ENCODE measurements around the gene MED16.

MED16 gene

DNA sequence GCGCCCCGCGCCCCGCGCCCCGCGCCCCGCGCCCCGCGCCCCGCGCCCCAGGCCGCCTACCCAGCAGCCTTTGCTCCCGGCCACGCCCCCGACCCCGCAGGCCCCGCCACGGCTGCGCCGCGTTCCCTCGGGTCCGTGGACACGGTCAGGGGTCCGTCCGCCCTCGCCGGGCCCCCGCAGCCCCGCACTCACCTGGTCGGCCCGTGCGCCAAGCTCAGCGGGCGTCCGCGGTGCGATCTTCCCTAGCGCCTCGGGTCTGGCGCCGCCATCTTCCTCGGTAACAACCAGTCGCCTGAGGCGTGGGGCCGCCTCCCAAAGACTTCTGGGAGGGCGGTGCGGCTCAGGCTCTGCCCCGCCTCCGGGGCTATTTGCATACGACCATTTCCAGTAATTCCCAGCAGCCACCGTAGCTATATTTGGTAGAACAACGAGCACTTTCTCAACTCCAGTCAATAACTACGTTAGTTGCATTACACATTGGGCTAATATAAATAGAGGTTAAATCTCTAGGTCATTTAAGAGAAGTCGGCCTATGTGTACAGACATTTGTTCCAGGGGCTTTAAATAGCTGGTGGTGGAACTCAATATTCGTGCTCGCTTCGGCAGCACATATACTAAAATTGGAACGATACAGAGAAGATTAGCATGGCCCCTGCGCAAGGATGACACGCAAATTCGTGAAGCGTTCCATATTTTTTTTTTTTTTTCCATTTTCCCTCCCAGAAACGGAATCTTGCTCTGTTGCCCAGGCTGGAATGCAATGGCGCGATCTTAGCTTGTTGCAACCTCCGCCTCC lies at the start of gene MED16, which contains the start of gene RNU6-9:
Gene MED16, minus strand, starts transcription at position 294 of the 796 bp plus-strand sequence. CDS start 2,056 bp downstream, outside the sequence.
Gene RNU6-9, plus strand, starts transcription at position 591 of the 796 bp plus-strand sequence.
- DNase-seq (ENCODE audit: low read depth in 1 of 2, low spot score in 1 of 2), result peak; percentile 74 to 85

GRCh38 chr19:942133-942645 lies 49.2 kb upstream of the MED16 start:
- DNase-seq (ENCODE audit: low read depth in 1 of 2, low spot score in 1 of 2), result no peak

DNA sequence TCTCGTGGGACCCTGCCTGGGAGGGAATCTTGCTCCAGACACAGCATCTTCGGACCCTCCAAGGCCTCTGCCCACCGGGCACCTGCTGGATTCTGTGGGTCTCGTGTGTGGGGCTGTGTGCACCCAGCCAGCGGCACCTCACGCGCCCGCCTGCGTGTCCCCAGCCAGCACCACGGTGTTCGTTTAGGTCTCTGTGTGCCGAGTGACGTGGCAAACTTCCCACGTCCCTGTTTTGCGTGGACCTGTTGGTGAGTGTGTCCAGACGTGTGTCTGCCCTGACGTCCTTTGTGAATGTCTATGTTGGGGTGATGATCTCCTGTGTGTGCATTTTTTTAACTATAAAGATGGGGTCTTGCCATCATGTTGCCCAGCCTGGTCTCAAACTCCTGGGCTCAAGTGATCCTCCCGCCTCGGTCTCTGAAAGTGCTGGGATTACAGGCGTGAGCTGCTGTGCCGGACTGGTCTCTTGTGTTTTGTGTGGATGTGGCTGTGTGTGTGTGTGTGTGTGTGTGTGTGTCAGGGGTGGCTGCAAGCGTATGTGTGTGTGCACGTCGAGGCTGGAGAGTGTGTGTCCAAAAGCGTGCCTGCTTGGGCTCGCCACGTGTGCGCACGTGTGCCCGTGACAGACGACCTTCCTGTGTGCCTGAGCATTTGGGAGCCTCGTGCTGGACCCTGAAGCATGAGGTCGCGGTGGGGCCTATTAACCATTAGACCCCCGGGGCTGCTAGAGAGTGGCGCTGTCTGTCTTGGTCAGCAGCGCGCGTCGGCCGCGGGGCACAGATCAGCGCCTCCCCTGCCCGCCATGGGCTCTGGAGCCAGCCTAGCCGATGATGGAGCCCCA lies 48.5 kb upstream of the MED16 start:
- no peak for DNase-seq (ENCODE audit: low read depth in 1 of 2, low spot score in 1 of 2)

DNA sequence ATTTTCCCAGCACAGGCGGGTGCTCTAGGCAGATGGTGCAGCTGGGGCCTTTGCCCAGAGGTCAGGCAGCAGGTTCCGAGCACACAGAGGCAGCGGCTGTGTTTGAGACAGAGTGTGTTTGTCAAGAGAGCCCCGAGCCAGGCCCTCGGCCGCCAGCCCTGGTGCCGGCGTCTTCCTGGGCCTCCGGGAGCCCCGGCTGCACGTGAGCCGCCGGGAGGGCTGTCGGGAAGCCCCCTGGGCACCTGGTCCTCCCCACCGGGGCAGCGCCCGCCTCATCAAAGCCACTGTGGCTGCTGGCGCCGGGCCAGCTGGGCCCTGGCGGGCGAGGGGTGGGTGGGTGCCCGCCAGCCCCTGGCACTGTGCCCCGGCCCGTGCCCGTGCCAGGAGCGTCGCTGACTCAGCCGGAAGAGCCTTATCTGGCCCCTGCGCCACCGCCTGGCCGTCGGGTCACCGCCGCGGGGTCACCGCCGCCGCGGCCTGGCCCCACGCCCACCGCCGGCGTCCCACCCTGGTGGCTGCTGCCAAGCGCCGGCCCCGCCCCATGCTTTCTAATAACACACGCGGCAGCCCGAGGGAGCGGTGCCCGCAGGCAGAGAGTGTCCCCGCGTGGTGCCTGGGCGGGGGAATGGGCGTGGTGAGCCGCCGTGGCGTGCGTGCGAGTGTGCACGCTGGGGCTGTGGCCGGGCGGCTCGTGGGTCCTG lies 47.8 kb upstream of the MED16 start:
- peak; percentile 50 to 53 for DNase-seq (ENCODE audit: low read depth in 1 of 2, low spot score in 1 of 2)

GRCh38 chr19:939922-940321 lies 46.9 kb upstream of the MED16 start:
- no peak for DNase-seq (ENCODE audit: low read depth in 1 of 2, low spot score in 1 of 2)

GRCh38 chr19:939439-939838 lies 46.5 kb upstream of the MED16 start:
- no peak for DNase-seq (ENCODE audit: low read depth in 1 of 2, low spot score in 1 of 2)

GRCh38 chr19:938233-938923 lies 45.4 kb upstream of the MED16 start:
- no peak for DNase-seq (ENCODE audit: low read depth in 1 of 2, low spot score in 1 of 2)

DNA sequence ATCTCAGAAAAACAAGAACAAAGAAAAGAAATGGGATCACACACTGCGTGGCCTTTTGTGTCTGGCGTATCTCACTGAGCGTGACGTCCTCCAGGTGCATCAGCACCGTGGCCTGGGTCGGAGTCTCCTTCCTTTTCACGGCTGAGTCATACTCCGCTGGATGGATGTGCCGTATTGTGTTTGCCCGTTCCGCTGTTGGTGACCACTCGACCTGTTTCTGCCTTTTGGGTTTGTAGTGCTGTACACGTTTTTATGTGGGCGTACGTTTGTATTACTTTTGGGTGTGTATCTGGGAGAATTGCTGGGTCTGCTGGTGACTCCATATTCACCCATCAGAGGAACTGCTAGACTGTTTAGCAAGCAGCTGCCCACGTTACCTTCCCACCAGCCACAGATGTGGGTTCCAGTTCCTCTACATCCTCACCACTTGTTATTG lies 44.3 kb upstream of the MED16 start:
- no peak for DNase-seq (ENCODE audit: low read depth in 1 of 2, low spot score in 1 of 2)

- DNase-seq (ENCODE audit: low read depth in 1 of 2, low spot score in 1 of 2), result no peak
Observed at GRCh38 chr19:936175-936546, 43.2 kb upstream of the MED16 start.

DNA sequence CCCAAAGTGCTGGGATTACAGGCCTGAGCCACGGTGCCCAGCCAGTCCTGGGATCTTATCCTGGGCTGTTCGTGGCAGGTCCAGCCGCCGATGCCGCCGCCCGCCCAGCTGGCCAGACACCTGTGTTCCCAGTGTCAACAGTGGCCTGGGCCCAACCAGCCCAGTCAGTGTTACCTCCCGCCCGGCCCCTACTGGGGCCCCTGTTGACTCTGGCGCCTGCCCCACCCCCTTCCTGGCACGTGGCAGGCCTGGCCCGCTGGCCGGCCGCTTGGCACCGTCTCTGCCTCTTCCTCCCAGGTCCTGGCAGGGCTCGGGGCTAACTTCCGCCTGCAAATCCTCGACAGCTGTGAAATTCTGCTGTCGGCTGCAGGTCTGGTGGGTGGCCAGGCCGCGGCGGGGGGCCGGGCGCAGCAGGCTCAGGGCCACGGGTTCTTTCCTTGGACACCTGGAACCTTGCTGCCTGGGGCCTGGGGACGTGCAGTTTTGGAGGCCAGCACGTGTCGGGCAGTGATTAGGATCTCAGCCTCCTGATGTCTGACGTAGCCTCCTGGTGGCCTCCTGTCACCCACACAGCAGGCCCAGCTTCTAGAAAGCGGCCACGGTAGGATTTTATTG lies 42.0 kb upstream of the MED16 start:
- DNase-seq (ENCODE audit: low read depth in 1 of 2, low spot score in 1 of 2), result no peak

DNA sequence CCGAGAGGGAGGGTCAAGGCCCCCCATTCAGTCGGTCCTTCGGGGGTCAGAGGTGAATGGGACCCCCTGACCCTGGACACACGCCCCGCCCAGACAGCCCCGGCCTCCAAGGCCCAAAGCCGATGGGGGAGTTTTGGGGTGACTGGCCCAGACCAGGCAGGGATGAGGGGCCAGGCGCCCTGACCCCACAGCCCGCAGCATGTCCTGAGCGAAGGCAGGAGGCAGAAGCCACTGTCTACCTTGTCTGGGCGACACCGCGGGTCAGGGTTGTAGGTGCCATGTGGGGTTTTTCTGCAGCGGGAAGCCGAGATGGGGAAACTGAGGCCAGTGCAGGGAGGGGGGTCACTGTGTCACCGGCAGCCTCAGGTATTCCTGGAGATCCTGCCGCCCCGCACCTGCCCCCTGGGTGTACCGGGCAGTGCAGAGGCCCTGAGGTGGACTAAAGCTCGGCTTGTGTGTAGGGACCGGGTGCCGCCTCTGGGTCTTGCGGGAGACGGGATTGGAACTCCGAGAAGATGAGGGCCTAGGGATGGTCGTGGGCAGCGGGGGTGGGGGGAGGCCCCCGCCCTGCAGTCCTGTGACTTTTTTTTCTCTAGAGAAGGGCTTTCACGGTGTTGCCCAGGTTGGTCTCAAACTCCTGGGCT lies 41.3 kb upstream of the MED16 start:
- DNase-seq (ENCODE audit: low read depth in 1 of 2, low spot score in 1 of 2), result no peak

DNA sequence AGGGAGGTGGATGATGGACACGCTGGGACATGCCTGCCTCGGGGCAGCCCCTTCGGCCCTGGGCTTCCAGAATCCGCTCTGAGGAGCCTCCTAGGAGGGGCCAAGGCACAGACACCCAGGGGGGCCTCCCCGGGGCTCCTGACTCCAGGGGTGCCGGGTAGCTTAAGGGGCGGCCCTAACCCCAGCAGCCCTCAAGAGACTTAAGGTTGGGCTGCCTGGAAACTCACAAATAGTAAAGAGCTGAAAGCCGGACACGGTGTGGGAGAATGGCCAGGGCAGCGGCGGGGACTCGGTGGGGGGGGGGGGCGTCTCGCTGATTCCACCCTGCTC lies 40.5 kb upstream of the MED16 start:
- DNase-seq (ENCODE audit: low read depth in 1 of 2, low spot score in 1 of 2), result no peak

DNA sequence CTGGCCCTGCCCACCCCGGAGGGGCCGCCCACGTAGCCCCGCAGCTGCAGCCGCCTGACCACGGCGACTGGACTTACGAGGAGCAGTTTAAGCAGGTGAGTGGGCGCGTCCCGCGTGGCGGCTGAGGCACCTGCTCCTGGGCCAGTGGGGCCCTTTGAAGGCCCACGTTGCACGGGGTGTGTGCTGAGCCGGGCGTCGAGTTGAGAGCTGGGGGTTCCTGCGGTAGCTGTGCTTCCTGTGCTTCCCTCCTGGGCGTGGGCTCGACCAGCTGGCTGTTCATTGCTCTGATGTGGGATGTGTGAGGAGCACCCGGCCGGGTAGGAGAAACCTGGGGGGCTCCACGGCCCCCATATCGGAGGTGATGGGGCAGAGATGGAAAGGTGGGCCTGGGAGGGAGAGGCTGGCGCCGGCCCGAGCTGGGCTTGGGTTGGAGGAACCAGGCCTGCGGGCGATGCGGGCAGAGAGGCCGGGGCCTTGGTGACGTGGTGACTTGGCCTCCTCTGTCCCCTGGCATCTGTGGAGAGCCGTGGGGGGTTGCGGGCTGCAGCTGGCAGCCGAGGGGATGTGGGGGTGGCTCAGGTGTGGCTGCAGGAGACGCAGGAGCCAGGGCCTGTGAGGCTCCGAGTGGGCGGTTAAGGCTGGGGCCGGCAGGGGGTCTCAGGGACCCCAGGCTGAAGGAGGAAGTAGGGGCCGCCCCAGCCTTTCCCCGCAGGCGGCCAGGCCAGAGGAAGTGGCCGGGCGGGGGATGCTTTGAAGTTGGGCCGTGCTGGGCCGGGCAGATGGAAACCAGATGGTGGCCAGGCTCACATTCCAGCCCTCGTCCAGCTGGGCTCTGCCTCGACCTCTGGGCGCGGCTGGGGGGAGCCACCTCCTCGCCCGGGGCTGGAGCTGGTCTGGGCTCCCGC lies 39.9 kb upstream of the MED16 start:
- DNase-seq (ENCODE audit: low read depth in 1 of 2, low spot score in 1 of 2), result no peak

- DNase-seq (ENCODE audit: low read depth in 1 of 2, low spot score in 1 of 2), result no peak
Observed at GRCh38 chr19:931860-932647, 39.1 kb upstream of the MED16 start.

- no peak for DNase-seq (ENCODE audit: low read depth in 1 of 2, low spot score in 1 of 2)
Observed at GRCh38 chr19:929891-930258, 36.9 kb upstream of the MED16 start.

GRCh38 chr19:929203-929890 lies 36.4 kb upstream of the MED16 start:
- DNase-seq (ENCODE audit: low read depth in 1 of 2, low spot score in 1 of 2), result no peak

DNA sequence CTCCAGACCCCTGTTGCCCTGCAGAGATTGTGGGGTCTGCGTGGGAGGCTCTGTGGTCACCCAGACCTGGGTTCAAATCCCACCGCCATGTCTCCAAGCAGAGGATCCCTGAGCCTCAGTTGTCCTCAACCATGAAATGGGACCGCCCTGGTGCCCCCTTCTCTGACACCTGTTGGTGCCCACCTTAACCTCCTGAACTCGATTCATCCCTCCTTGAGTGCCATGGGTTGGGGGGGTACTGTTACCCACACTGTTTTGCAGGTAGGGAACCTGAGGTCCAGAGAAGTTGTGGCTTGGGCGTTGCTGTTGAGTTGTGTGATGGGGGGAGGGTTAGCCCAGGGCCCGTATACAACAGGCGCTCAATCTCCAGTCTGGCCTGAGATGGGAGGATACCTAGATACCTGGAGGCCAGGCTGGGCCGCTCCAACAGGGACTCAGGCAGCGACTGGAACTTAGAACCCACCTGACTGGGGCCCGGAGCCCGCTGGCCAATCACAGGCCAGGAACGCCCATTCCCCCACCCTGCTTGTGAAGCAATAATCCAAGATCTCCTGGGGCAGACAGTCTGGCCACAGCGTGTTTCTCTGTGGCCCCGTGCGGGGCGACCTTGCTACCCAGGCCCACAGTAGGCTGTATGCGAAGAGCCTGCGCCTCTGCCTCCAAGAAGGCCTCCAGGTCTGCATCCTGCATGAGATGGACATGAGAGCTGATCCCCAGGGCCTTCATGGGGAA lies 35.6 kb upstream of the MED16 start:
- DNase-seq (ENCODE audit: low read depth in 1 of 2, low spot score in 1 of 2), result no peak
